Lung (tissue), 16 donors: ENCODE data around the gene SMOC1. TPM values are rescaled to one million over a fixed set of nuclear protein-coding genes. Genes with fewer than 3 reads are reported as not detected.
A peak's percentile ranks its signal among the peaks of the same experiment; 100 is the strongest.

Experiments
- ATAC-seq: fragments of 200-7000 bp; cut with Tn5 transposase; one replicate; pipeline ENCODE4 v1.9.1; 2020; ENCODE audit warnings: moderate number of reproducible peaks; ENCODE audit not compliant: insufficient read depth, low FRiP score
- DNase-seq, 3 donors: peaks; one replicate each; pipeline ENCODE4 v3.0.0-alpha.2; 2013 to 2017
- H3K27ac ChIP-seq, 2 donors: one replicate each; pipeline ENCODE4 v1.5.1; 2013; ENCODE audit warnings: mild to moderate bottlenecking in 2 of 2, moderate library complexity in 2 of 2, control low read depth in 1 of 2, inconsistent platforms in 1 of 2, low read depth in 1 of 2, low read length in 1 of 2
- H3K27me3 ChIP-seq, 3 donors: one replicate each; pipeline ENCODE4 v1.5.1; 2013; ENCODE audit warnings: low read length in 2 of 3; ENCODE audit not compliant: control insufficient read depth in 3 of 3, insufficient read depth in 3 of 3
- H3K36me3 ChIP-seq, 4 donors: one replicate each; pipeline ENCODE4 v1.5.1; 2013; ENCODE audit warnings: low read length in 4 of 4, mild to moderate bottlenecking in 1 of 4, moderate library complexity in 1 of 4; ENCODE audit not compliant: control insufficient read depth in 4 of 4, insufficient read depth in 4 of 4
- H3K4me1 ChIP-seq, 5 donors: one replicate each; pipeline ENCODE4 v1.5.1; 2013; ENCODE audit warnings: low read length in 5 of 5, mild to moderate bottlenecking in 2 of 5, moderate library complexity in 1 of 5; ENCODE audit not compliant: control insufficient read depth in 5 of 5, insufficient read depth in 5 of 5
- H3K4me3 ChIP-seq: one replicate; pipeline ENCODE4 v1.5.1; 2013; ENCODE audit warnings: mild to moderate bottlenecking, control low read depth, moderate library complexity
- H3K9ac ChIP-seq, 2 donors: one replicate each; pipeline ENCODE4 v1.5.1; 2013; ENCODE audit warnings: low read length in 2 of 2, control low read depth in 1 of 2; ENCODE audit not compliant: insufficient read depth in 1 of 2
- H3K9me3 ChIP-seq, 4 donors: one replicate each; pipeline ENCODE4 v1.5.1; 2013; ENCODE audit warnings: low read length in 3 of 4, mild to moderate bottlenecking in 1 of 4, moderate library complexity in 1 of 4; ENCODE audit not compliant: control insufficient read depth in 4 of 4, insufficient read depth in 3 of 4
- CTCF ChIP-seq: IDR thresholded peaks from 2 replicates; pipeline ENCODE4 v1.5.1; 2012; ENCODE audit warnings: mild to moderate bottlenecking; ENCODE audit errors: control extremely low read depth, extremely low read depth
- WGBS, 2 donors: extraction: QIAGEN DNeasy Blood & Tissue Kit; methylation state at CpG; one replicate each; pipeline ENCODE4 v1.1.7; 2013; 5-methylcytosine and 5-hydroxymethylcytosine counted together
- long read RNA-seq, 5 donors: transcript quantifications; one replicate each; lab custom pipeline, GENCODE V29; 2026
- polyA plus RNA-seq, 2 donors: library from polyadenylated mRNA; stranded (reverse); fragments of 200-250 nt; gene quantifications; one replicate each; pipeline ENCODE4 v1.2.1, GENCODE V29; 2013
- total RNA-seq, 2 donors: library from RNA; depleted of rRNA in 1 of 2; stranded (reverse); fragments of >200 nt in 1 of 2; gene quantifications; one replicate each; pipeline ENCODE4 v1.2.1, GENCODE V29; 2014 to 2021
- donor health status: control.
- donor health status: control.
- donor health status: Bipolar disorder and iron deficiency.
- donor health status: healthy.
- donor health status: DM: yes; HTN: yes; CAD: no.

Gene SMOC1, protein sequence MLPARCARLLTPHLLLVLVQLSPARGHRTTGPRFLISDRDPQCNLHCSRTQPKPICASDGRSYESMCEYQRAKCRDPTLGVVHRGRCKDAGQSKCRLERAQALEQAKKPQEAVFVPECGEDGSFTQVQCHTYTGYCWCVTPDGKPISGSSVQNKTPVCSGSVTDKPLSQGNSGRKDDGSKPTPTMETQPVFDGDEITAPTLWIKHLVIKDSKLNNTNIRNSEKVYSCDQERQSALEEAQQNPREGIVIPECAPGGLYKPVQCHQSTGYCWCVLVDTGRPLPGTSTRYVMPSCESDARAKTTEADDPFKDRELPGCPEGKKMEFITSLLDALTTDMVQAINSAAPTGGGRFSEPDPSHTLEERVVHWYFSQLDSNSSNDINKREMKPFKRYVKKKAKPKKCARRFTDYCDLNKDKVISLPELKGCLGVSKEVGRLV
- 1 to 10 TPM; 1.5 to 1.9 TPM for total RNA-seq
- polyA plus RNA-seq: under 1 TPM; 0.52 to 0.57 TPM
- long read RNA-seq, donor 1: 0 reads
- long read RNA-seq, donor 2: 0 reads
- long read RNA-seq, donor 3, partial matches to known transcripts: 19 of 19 reads
- long read RNA-seq, donor 3, other reads (novel, unspliced or antisense): 0 of 19 reads
- long read RNA-seq, donor 4: 0 reads
- long read RNA-seq, donor 5, partial matches to known transcripts: 513 of 513 reads
- long read RNA-seq, donor 5, other reads (novel, unspliced or antisense): 0 of 513 reads

DNA sequence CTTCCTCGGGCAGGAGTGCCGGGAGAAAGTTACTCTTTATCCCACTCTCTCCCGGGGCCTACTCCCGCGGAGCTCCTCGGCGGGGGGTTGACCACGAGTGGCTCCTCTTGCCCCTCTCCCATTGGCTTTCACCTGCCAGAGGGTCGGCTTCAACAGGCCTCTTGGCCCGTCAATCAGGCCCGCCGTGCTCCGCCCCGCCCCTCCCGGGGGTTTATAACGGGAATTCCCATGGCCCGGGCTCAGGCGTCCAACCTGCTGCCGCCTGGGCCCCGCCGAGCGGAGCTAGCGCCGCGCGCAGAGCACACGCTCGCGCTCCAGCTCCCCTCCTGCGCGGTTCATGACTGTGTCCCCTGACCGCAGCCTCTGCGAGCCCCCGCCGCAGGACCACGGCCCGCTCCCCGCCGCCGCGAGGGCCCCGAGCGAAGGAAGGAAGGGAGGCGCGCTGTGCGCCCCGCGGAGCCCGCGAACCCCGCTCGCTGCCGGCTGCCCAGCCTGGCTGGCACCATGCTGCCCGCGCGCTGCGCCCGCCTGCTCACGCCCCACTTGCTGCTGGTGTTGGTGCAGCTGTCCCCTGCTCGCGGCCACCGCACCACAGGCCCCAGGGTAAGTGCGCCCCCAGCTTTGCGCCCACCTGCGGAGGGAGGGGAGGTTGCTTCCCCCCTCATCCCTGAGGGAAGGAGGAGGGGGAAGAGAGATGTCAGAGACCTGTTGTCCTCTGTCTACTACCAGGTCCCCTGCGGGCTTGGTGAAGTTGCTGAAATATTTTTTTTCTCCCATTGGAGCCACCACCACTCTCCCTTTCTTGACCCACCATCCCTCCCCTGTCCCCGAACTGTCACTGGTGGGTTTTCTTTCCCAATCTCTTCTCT, at the start of gene SMOC1:
TSS of gene SMOC1 (plus strand) at position 242 of the 869 bp plus-strand sequence. CDS start at position 505, 263 bp downstream.
- DNase-seq (peak; percentile 16 to 51 (median 30)), ATAC-seq (no peak)
- TF ChIP-seq CTCF: no peak
- no peak within 1 kb of the TSS for H3K27ac ChIP-seq
- no peak within 1 kb of the TSS for H3K9ac ChIP-seq
- H3K27me3 ChIP-seq: peaks cover 9 to 47% (median 41%) of the 10 kb centered on the region in 3 donors
- H3K36me3 ChIP-seq: no peaks in the 10 kb centered on the region
- peaks cover 0 to 2% (median 0%) of the 10 kb centered on the region in 4 donors for H3K9me3 ChIP-seq
- WGBS, 2 donors: 1 to 3% methylated on average over 40 to 67 of the region's 67 CpGs
- peak within 1 kb of the TSS; percentile 5 for H3K4me3 ChIP-seq
- H3K4me1 ChIP-seq: peaks cover 0 to 12% (median 4%) of the 10 kb centered on the region in 5 donors

DNA sequence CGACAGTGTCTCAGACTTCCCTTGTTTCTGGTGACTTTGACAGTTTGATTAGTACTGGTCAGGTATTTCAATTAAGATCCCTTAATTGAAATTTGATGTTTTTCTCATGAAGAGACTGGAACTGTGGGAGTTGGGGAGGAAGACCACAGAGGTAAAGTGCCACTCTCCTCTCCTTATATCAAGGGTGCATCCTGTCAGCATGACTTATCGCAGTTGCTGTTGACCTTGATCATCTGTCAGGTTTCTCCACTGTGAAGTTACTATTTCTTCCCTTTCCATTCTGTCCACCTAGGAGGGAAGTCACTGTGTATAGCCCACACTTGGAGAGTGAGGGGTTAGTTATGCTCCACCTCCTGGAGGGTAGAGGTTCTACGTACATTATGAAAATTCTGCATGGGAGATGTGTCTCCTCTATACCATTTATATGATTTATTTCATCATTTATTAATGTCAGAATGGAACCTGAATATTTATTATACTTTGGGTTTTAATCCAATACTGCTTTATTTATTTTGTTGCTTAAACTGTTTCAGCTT, 40.3 kb upstream of the SMOC1 start:
- no peak for ATAC-seq
- H3K36me3 ChIP-seq: no peaks in the 10 kb centered on the region
- no peak overlapping the region for H3K9ac ChIP-seq
- H3K27me3 ChIP-seq: peaks cover 0 to 4% (median 4%) of the 10 kb centered on the region in 3 donors
- H3K9me3 ChIP-seq: peaks cover 0 to 2% (median 0%) of the 10 kb centered on the region in 4 donors
- no peak overlapping the region for H3K27ac ChIP-seq
- WGBS, 2 donors: 47 to 74% methylated on average over 3 of the region's 3 CpGs
- DNase-seq: no peak
- H3K4me1 ChIP-seq: no peaks in the 10 kb centered on the region
- H3K4me3 ChIP-seq: no peak overlapping the region
- no peak for TF ChIP-seq CTCF

- 86% methylated on average over 3 of the region's 3 CpGs for WGBS, 2 donors
- ATAC-seq: no peak
- Histone ChIP-seq H3K9me3 (peaks cover 0 to 2% (median 0%) of the 10 kb centered on the region in 4 donors), H3K36me3 (no peaks in the 10 kb centered on the region), H3K27me3 (peaks cover 0 to 4% (median 4%) of the 10 kb centered on the region in 3 donors), H3K4me1 (no peaks in the 10 kb centered on the region), H3K4me3 (no peak overlapping the region), H3K27ac (no peak overlapping the region), H3K9ac (no peak overlapping the region)
- no peak for TF ChIP-seq CTCF
- DNase-seq: no peak
These were observed 39.6 kb upstream of the SMOC1 start for GRCh38 chr14:69839661-69840060.
